Omental fat pad (tissue), 4 donors: ENCODE measurements around the gene CBX2. TPM values are rescaled to one million over a fixed set of nuclear protein-coding genes. Genes with fewer than 3 reads are reported as not detected.

Experiments used
- ATAC-seq: fragments of 150-250 bp; one replicate; pipeline ENCODE4 v1.9.1; 2016; ENCODE audit warnings: mild to moderate bottlenecking, moderate library complexity; ENCODE audit not compliant: low FRiP score
- DNase-seq: peaks from one replicate; pipeline ENCODE4 v3.0.0-alpha.2; 2019; ENCODE audit warnings: low spot score
- CTCF ChIP-seq, 3 donors: fragments of 450-650 bp; IDR thresholded peaks; one replicate each; pipeline ENCODE4 v1.5.1; 2016 to 2017; ENCODE audit warnings: antibody characterized with exemption in 3 of 3, mild to moderate bottlenecking in 3 of 3, moderate library complexity in 2 of 3
- total RNA-seq, 4 donors: library from RNA; depleted of rRNA; stranded (reverse); fragments of >200 nt; gene quantifications; one replicate each; pipeline ENCODE4 v1.1.0, GENCODE V29; 2016

CBX2 gene
- total RNA-seq, 4 donors from 2014 or later = 0.28 to 5.2 (median 1.5) TPM

- ATAC-seq = no peak
- DNase-seq = no peak
- no peak for TF ChIP-seq CTCF (IDR thresholded peaks at IDR 0.05)
Measured at GRCh38 chr17:79732254-79732653, 45.7 kb upstream of the CBX2 start.

- DNase-seq = no peak
- no peak for ATAC-seq
- TF ChIP-seq CTCF (IDR thresholded peaks at IDR 0.05) = no peak
Measured at GRCh38 chr17:79732804-79733691, 44.9 kb upstream of the CBX2 start.

GRCh38 chr17:79733692-79734070, 44.3 kb upstream of the CBX2 start:
- no peak for DNase-seq
- no peak for ATAC-seq
- no peak for TF ChIP-seq CTCF (IDR thresholded peaks at IDR 0.05)

- ATAC-seq (no peak), DNase-seq (no peak)
- no peak for TF ChIP-seq CTCF (IDR thresholded peaks at IDR 0.05)
Measured at GRCh38 chr17:79735096-79735495, 42.9 kb upstream of the CBX2 start.

GRCh38 chr17:79737046-79737921, 40.7 kb upstream of the CBX2 start:
- no peak for TF ChIP-seq CTCF (IDR thresholded peaks at IDR 0.05)
- ATAC-seq (no peak), DNase-seq (no peak)

GRCh38 chr17:79737922-79738578, 39.9 kb upstream of the CBX2 start:
- no peak for TF ChIP-seq CTCF (IDR thresholded peaks at IDR 0.05)
- ATAC-seq = no peak
- DNase-seq = no peak
